ENCODE results near the gene CSGALNACT2. TPM values are rescaled to one million over a fixed set of nuclear protein-coding genes. Genes with fewer than 3 reads are reported as not detected.

Gene CSGALNACT2
- total RNA-seq, 1 experiment from 2014 or later = 8.9 TPM

DNA sequence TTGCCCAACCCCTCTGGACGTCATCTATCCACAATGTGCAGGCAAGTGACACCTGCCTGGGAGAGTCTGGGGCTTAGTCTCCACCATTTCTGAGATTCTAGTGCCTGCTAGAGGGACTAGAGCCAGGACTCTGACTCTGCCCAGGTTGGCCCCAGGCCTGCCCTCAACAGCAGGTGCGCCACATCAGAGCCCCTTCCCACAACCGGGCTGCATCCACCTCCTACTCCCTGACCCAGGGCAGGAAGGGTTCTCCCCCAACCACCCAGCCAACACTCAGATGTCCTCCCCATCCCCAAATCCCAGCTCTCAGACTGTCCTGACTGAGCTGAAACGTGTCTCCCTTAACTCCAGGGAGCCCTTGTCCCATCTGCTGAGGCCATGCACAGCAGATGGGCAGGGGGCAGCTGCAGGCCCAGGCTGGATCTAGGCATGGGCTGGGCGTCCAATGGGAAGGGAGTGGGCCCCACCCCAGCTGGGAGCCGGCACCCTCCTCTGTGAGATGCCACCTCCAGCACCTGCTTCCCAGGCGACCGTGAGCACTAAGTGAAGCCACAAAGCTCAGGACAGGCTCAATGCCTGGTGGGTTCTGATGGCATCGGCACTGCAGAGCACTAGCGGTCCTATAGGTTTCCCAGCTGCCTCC lies 79.4 kb downstream of the CSGALNACT2 start:
- Histone ChIP-seq H4K5ac (ENCODE audit: insufficient read length, low read depth, low read length) (no peak overlapping the region), H3K27ac (ENCODE audit: insufficient read length, low read depth, low read length) (no peak overlapping the region), H2BK20ac (ENCODE audit: low read depth, low read length, poor library complexity, severe bottlenecking) (no peak overlapping the region), H3K23me2 (ENCODE audit: insufficient read length, low read depth, low read length, poor library complexity, severe bottlenecking) (no peaks in the 10 kb centered on the region), H3K23ac (ENCODE audit: insufficient read length, low read depth, low read length) (no peak overlapping the region), H2AK5ac (ENCODE audit: insufficient read length, low read length) (no peak overlapping the region), H3K14ac (ENCODE audit: insufficient read depth, low read length) (0 out of 2 replicates have a peak overlapping the region, but pooled peaks have one; percentile 11), H2AFZ (ENCODE audit: low read length) (no peak overlapping the region), H4K91ac (ENCODE audit: insufficient read length, low read depth, low read length) (no peak overlapping the region), H3K4ac (ENCODE audit: low read depth, low read length) (no peak overlapping the region), H3K4me2 (ENCODE audit: insufficient read depth, insufficient read length, low read length) (no peak overlapping the region), H3K79me1 (ENCODE audit: insufficient read depth, low read depth, low read length, poor library complexity, severe bottlenecking) (no peaks in the 10 kb centered on the region), H2BK15ac (ENCODE audit: low read depth, low read length) (no peak overlapping the region), H3K79me2 (ENCODE audit: insufficient read depth, low read length) (no peaks in the 10 kb centered on the region), H2BK120ac (ENCODE audit: low read depth, low read length, poor library complexity, severe bottlenecking) (no peak overlapping the region), H3T11ph (ENCODE audit: low read length) (no peak overlapping the region), H4K8ac (replicated peaks; ENCODE audit: insufficient read length, low read depth, low read length) (no peak overlapping the region), H4K20me1 (ENCODE audit: control insufficient read depth, insufficient read depth, insufficient read length) (no peaks in the 10 kb centered on the region), H2BK12ac (ENCODE audit: insufficient read length, low read depth, low read length) (no peak overlapping the region), H3K27me3 (ENCODE audit: insufficient read depth, low read length) (no peaks in the 10 kb centered on the region), H3K56ac (ENCODE audit: insufficient read length, low read depth, low read length) (no peak overlapping the region), H3K9me3 (ENCODE audit: control insufficient read depth, low read depth, low read length) (no peaks in the 10 kb centered on the region), H3K9ac (ENCODE audit: extremely low read depth, insufficient read length, low read length) (no peak overlapping the region), H2BK5ac (ENCODE audit: insufficient read length, low read length) (no peak overlapping the region), H3K18ac (ENCODE audit: insufficient read length, low read depth, low read length) (no peak overlapping the region), H3K4me1 (ENCODE audit: insufficient read depth, low read length) (no peaks in the 10 kb centered on the region)
- Mint-ChIP-seq H3K4me1 (peaks cover 12 to 14% of the 10 kb centered on the region in 2 experiments), H3K36me3 (ENCODE audit: insufficient read depth in 1 of 3, low read depth in 3 of 3) (no peaks in the 10 kb centered on the region), H3K27ac (no peak overlapping the region; a peak in 1 of 7 replicates), H3K27me3 (ENCODE audit: low read depth) (peaks cover 1% of the 10 kb centered on the region), H3K4me3 (no peak overlapping the region), H3K9me3 (no peaks in the 10 kb centered on the region)
- no peak for TF ChIP-seq CTCF (conservative IDR thresholded peaks at IDR 0.05)
- WGBS (ENCODE audit: extremely low coverage, insufficient read length, low lambda C conversion rate) = no CpG with 5 or more reads among the region's 10 CpGs
- DNase-seq = no peak
